HG02970 (cell line): ENCODE measurements around the gene PIWIL1.

Source experiments
- ATAC-seq: cut with Tn5 transposase; IDR thresholded peaks from one replicate; pipeline ENCODE4 v1.9.1; 2021; ENCODE audit warnings: mild to moderate bottlenecking, moderate library complexity, moderate number of reproducible peaks; ENCODE audit not compliant: unreplicated experiment, low FRiP score

Gene PIWIL1

GRCh38 chr12:130337488-130338303 is at the start of gene PIWIL1:
PIWIL1 (plus strand) TSS chr12:130337887; CDS start chr12:130342592, 4,705 bp downstream.
- ATAC-seq: no peak

GRCh38 chr12:130288206-130288605 is 49.5 kb upstream of the PIWIL1 start:
- no peak for ATAC-seq

GRCh38 chr12:130288691-130289090 is 49.0 kb upstream of the PIWIL1 start:
- ATAC-seq: no peak

- no peak for ATAC-seq
Observed at GRCh38 chr12:130290114-130290513, 47.6 kb upstream of the PIWIL1 start.

- ATAC-seq: no peak
Observed at GRCh38 chr12:130298322-130299021, 39.2 kb upstream of the PIWIL1 start.

GRCh38 chr12:130299574-130299973 is 38.1 kb upstream of the PIWIL1 start:
- ATAC-seq: no peak

- no peak for ATAC-seq
Observed at GRCh38 chr12:130300090-130300489, 37.6 kb upstream of the PIWIL1 start.

- no peak for ATAC-seq
Observed at GRCh38 chr12:130300737-130301535, 36.8 kb upstream of the PIWIL1 start.

GRCh38 chr12:130301559-130301958 is 36.1 kb upstream of the PIWIL1 start:
- ATAC-seq: no peak

- no peak for ATAC-seq
Observed at GRCh38 chr12:130303781-130304180, 33.9 kb upstream of the PIWIL1 start.

- no peak for ATAC-seq
Observed at GRCh38 chr12:130307859-130308258, 29.8 kb upstream of the PIWIL1 start.

GRCh38 chr12:130308393-130308792 is 29.3 kb upstream of the PIWIL1 start:
- no peak for ATAC-seq

- no peak for ATAC-seq
Observed at GRCh38 chr12:130316251-130316650, 21.4 kb upstream of the PIWIL1 start.

- ATAC-seq: no peak
Observed at GRCh38 chr12:130320536-130320935, 17.2 kb upstream of the PIWIL1 start.

GRCh38 chr12:130322263-130322662 is 15.4 kb upstream of the PIWIL1 start:
- no peak for ATAC-seq

- no peak for ATAC-seq
Observed at GRCh38 chr12:130330685-130331084, 7.0 kb upstream of the PIWIL1 start.

GRCh38 chr12:130331146-130331545 is 6.5 kb upstream of the PIWIL1 start:
- ATAC-seq: no peak

- no peak for ATAC-seq
Observed at GRCh38 chr12:130333341-130333740, 4.3 kb upstream of the PIWIL1 start.

- ATAC-seq: no peak
Observed at GRCh38 chr12:130334399-130334798, 3.3 kb upstream of the PIWIL1 start.

- no peak for ATAC-seq
Observed at GRCh38 chr12:130334937-130335336, 2.8 kb upstream of the PIWIL1 start.
